Dedifferentiated amniotic fluid mesenchymal stem cell (primary cell): Measurements from ENCODE around the gene FGF7.
"Not testable (repeated sequence)": the region's sequence is repeated elsewhere in the genome, so short reads cannot be mapped to it uniquely, and the experiment has no call there.

Experiments
- DNase-seq: peaks from one replicate; pipeline ENCODE4 v3.0.0-alpha.2; 2016; ENCODE audit errors: extremely low spot score

The FGF7 gene

GRCh38 chr15:49438962-49439631 lies 16.1 kb downstream of the FGF7 start:
- DNase-seq = no peak

GRCh38 chr15:49439678-49440395 lies 16.8 kb downstream of the FGF7 start:
- no peak for DNase-seq

GRCh38 chr15:49441356-49441755 lies 18.3 kb downstream of the FGF7 start:
- no peak for DNase-seq

DNA sequence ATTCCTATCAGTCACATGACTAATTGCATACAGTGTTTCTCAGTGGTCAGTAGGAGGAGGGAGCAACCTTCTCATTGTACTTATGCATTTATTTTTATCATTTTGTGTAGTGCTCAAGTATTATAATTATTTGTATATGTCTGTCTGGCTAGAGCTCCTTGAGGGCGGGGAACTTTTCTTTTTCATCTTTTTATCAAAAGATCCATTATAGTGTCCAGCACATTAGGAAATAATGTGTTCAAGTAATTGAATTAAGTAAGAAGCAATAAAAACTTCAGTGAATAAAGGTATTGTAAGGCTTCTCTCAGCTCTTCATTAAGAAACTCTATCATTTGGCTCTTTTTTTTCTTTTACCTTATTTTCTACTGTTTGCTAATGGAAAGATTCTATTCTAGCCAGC lies 18.8 kb downstream of the FGF7 start:
- DNase-seq = no peak

- DNase-seq = no peak
Observed at GRCh38 chr15:49452595-49452994, 29.6 kb downstream of the FGF7 start.

- no peak for DNase-seq
Observed at GRCh38 chr15:49456166-49456565, 33.1 kb downstream of the FGF7 start.

DNA sequence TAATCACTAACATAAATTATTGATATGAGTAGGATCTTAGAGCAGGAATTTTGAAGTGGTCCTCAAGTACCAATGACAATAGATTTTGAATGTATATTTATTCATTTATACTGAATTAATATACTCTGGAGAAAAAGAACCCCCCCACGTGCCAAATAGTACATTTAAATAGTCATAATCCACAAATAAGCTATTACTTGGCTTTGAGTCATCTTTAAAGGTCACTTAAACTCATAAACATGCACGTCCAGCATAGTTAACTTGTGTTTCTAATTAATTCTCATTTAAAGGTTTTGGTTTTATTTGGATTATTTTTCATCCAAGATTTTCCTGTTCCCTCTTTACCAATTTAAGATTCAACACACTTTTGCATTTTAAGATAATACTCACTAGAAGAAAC lies 35.1 kb downstream of the FGF7 start:
- no peak for DNase-seq

GRCh38 chr15:49460411-49460941 lies 37.4 kb downstream of the FGF7 start:
- no peak for DNase-seq

DNA sequence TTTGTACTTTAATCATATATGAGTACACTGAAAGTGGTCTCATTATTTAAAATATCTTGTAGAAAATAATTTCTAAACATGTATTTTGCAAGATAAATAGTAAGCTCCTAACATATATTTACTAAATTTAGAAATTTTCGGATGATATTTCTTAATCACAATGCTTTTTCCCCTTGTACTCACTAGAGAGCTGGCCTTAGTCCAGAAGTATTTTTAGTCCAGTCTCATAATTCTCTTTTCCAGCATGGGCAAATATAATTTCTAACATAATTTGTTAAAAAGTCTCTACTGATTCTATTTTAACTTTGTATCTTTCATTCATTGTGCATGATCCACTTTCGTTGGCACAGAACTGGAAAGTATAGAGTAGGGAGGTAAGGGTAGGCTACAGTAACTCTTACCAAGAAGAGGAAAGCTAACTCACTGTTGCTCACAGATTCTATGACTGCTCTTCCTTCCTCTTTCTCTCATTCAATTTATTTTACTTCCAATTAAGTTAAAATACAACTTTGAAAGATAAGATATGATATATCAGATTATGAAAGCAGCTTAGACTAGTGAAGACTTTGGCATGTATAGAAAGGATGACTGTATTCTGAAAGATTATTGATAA lies 39.3 kb downstream of the FGF7 start:
- DNase-seq = no peak

DNA sequence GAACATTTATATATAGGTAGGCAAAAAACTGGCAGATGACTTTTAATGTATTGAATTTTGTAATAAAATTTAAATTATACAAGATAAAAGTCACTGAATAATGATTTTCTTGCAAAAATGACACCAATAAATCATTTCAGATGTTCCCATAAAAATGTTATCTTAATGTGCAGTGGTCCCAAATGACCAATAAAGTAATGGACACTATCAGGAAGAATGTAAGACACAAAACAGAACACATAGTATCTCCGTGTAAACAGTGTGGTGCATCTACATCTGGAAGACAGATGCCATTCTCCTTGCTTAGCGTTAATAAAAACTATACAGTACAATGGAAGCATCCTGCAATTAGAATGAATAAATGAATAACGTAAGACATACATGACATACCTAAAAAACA lies 41.5 kb downstream of the FGF7 start:
- DNase-seq = no peak

DNA sequence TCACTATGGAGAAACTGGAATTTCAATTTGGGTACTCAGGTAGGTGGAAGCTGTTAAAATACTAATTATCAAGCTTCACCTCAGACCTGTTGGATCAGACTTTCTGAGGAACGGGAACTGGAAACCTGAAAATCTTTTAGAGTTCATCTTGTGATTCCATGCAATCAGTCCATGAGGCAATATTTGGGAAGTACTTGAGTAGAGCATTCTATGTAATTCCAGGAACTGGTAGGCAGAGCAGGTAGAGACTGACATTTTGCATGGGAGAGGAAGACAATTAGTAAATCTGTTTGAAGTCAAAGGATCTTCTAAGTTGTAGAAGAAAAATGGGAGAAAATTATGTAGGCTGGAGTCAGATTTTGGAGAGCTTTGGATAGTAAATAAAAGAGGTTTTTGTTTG lies 43.1 kb downstream of the FGF7 start:
- DNase-seq = no peak

DNA sequence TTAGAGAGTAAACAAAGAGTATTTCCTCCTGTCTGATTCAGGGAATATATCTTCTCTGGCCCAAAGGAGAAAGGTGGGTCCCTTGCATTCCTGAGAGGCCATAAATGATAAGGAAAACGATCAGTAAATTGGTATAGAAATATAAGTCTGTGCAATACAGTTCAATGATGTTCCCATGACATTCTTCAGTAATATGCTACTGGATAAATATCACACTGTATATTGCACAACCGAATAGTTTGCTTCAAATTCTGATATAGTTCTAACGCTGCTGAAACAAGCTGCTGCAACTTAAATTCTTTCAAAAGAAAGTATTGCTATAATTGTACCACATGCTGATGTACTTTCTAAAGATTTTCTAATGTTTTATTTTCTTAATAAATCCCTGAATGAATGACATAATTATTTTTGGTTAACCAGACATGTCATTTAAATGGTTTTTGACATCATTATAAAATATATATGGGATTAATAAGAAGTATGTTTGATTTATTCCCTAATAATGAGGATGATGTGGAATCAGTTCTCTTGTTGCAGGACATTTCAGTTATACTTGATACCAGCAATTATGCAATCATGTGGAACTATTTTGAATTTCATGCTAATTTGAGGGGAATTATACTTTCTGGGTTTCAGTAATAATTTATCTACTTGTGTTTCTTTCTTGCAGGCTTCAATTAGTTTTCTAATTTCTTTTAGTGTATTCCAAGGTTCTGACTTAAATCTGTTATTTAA lies 44.9 kb downstream of the FGF7 start:
- DNase-seq = no peak

DNA sequence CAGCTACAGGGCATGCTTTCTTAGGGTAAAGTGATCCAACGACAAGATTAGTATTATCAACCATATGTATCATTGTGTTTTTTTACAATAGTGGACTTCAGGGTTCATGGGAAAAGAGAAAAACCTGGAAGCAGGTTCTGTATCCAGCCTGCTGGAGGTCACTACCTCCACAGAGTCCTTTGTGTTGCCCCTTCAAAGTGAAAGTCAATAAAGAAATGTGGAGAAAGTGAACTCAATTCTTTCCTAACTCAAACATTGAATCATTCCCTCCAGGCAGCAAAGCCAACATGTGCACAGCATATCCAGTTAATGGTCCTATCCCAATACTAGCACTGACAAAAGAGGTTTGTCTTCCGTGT lies 45.4 kb downstream of the FGF7 start:
- no peak for DNase-seq

DNA sequence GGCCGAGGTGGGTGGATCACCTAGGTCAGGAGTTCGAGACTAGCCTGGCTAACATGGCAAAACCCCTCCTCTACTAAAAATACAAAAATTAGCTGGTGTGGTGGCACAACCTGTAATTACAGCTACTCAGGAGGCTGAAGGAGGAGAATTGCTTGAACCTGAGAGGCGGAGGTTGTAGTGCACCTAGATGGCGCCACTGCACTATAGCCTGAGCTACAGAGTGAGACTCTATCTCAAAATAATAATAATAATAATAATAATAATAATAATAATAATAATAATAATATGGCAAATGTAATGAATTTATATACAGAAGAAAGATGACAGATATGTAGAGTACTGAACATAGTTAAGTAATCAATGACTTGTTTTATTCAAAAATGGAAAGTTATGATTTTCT lies 48.2 kb downstream of the FGF7 start:
- DNase-seq = not testable (repeated sequence)

- DNase-seq = no peak
Observed at GRCh38 chr15:49471733-49472132, 48.7 kb downstream of the FGF7 start.

DNA sequence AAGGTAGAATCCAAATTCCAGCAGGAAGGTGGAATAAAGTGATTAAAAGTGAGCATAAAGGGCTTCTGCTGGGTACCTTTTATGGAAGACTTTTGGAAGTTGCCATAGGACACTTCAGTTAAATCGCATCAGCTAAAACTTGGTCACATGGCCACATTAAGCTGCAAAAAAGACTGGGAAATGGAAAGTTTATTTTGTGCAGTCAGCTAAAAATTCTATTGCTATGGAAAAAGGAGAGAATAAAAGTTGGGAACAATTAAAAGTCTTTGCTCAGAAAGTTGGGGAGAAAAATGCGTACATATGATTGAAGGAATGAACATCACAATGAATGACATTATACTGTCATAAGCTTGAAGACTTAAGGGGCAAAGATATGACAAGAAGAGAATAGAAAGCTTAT lies 49.3 kb downstream of the FGF7 start:
- DNase-seq = no peak

- no peak for DNase-seq
Observed at GRCh38 chr15:49473031-49473430, 50.0 kb downstream of the FGF7 start.

GRCh38 chr15:49478021-49478420 lies 55.0 kb downstream of the FGF7 start:
- DNase-seq = not testable (repeated sequence)

- DNase-seq = not testable (repeated sequence)
Observed at GRCh38 chr15:49478982-49479381, 55.9 kb downstream of the FGF7 start.

GRCh38 chr15:49485401-49485800 lies 62.4 kb downstream of the FGF7 start:
- DNase-seq = peak; percentile 78

DNA sequence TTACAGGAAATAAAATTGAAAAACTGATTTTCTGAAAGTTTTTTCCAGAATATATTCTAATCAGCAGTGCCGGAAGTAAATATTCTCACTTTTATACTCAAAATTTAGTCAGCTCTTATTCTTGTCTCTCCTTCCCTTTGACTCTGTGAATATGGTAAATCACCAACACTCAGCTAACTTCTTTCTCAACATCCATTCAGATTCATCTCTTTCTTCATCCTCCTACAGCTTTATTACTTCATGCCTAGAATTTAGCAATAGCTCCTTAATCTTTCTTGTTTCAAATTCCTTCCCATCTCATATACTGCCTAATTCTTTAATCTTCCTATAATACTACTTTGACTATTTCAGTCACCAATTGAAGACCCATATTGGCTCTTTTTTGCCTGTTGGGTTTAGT lies 67.9 kb downstream of the FGF7 start:
- DNase-seq = no peak

GRCh38 chr15:49492151-49492550 lies 69.1 kb downstream of the FGF7 start:
- DNase-seq = no peak
